HG03378 (cell line): Measurements from ENCODE around the gene ARMH3.

Experiments
- ATAC-seq: cut with Tn5 transposase; IDR thresholded peaks from one replicate; pipeline ENCODE4 v1.9.1; 2021; ENCODE audit warnings: mild to moderate bottlenecking, moderate library complexity; ENCODE audit not compliant: unreplicated experiment

The ARMH3 gene

DNA sequence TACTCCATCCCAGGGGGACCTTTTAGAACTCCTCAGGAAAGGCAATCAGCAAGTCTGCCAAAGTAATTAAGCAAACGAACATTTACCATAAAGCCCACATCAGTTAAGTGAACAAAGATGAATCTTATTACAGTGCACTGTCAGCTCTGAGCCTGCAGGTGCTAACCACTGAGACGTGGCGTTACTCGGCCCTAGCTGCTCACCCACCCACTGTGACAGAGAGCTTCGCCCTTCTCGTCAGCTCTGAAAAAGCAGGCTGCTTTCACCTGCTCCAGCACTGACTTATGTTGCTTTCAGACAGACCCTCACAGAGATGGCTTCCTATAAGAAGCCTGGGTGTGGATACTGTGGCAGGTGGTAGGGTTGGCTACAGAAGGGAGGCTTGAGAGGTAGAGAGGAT lies 154.6 kb downstream of the ARMH3 start:
- no peak for ATAC-seq

DNA sequence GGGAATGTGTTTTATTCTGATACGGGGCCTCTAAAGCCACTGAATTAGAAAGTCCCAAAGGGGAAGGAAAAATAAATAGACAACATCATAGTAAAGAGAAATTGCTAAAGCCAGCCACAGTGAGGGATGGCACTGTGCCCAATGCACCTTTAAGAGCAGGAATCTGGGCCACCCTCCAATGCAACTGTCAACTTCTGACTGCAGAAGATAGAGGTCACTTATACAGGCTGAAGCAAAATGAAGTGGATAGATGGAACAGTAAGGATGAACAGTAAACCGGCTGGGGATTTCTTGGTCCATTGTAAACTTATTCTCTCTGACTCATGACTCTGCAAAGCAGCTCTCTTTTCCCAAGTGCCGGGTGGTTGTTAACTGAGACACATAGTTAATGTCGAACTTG lies 158.3 kb downstream of the ARMH3 start:
- no peak for ATAC-seq

DNA sequence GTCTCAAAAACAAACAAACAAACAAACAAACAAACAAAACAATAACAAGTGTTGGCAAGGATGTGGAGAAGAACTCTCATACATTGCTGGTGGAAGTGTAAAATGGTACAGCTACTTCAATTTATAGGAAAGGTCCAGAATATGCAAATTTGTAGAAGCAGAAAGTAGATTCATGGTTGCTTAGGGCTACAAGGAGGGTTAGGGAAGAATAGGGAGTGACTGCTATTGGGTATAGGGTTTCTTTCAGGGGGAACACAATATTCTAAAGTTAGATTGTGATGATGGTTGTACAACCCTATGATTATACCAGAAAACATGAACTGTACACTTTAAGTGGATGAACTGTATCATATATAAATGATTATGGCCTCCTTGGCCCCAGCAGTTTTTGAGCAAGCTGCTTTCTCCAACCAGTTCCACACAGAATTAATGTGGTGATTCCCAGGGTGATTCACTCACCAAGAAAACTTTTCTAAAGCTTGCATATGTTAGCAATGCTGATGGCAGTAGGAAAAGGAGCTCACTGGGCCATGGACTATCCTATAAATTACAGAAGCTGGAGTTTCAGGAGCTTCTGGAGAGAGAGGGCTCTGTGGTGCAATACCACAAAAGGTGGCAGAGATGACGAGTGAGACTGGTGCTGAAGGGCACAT lies 159.6 kb downstream of the ARMH3 start:
- no peak for ATAC-seq

DNA sequence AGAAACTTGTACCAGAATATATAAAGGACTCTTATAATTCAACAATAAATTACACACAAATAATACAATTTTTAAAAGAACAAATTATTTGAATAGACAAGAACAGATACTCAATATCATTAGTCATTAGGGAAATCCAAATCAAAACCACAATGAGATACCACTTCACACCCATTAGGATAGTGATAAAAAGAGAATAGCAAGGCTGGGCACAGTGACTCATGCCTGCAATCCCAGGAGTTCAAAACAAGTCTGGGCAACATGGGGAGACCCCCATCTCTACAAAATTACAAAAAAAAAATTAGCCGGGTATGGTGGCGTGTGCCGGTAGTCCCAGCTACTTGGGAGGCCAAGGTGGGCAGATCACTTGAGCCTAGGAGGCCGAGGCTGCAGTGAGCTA lies 160.2 kb downstream of the ARMH3 start:
- ATAC-seq: no peak

DNA sequence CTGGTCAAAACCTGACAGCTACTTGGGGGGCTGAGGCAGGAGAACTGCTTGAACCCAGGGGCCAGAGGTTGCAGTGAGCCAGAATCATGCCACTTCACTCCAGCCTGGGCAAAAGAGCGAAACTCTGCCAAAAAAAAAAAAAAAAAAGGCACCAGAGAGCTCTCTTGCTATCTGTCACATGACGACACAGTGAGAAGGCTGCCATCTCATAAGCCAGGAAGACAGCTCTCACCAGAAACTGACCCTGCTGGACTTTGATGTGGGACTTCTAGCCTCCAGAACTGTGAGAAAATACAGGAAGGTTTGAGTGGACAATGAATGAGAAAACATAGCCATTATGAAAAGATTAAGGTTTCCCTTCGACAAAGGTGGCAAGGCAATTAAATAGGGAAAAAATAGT lies 161.2 kb downstream of the ARMH3 start:
- ATAC-seq: no peak

DNA sequence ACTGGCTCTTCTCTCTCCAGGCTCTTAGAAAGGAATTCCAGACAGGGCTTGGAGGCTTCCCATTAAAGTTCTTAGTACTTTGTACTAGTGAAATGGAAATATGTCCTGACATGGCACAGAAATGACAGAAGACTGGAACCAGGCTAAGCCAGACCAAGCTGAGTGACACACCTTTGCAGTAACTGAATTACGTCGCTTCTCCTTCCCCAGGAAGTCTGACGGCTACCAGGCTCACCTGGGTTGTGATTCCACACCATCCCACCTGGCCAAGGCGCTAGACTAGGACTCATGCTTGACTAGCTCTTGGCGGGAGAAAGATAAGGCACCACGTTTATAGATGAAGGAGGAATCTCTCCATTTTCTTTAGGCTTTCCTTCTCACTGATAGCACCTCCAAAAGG lies 161.7 kb downstream of the ARMH3 start:
- no peak for ATAC-seq

DNA sequence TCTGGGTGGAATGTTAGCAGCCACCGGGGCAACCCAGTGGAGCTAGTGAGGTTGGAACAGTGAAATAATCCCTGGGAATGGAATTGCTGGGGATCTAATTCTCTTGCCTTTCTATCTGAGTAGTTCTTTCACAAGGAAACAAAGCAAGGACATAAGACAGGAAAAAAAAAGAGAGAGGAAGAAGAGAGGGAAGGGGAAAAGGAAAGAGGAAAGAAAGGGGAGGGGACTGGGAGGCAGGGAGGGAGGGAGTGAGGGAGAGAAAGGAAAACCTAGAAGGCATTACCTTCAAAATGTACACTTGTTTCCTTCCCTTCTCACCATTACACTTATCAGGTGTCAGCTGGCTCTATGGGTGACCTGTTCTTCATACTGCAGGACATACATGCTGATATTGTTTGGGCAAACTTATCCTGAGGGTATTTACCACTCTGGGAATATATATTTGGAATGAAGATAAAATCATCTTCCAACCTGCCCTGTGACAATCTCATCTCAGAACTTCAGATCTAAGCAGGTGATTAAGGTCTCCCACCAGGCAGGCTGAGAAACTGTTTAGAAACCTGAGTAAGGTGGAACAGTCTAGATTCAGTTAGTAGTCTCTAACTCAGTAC lies 162.4 kb downstream of the ARMH3 start:
- no peak for ATAC-seq

DNA sequence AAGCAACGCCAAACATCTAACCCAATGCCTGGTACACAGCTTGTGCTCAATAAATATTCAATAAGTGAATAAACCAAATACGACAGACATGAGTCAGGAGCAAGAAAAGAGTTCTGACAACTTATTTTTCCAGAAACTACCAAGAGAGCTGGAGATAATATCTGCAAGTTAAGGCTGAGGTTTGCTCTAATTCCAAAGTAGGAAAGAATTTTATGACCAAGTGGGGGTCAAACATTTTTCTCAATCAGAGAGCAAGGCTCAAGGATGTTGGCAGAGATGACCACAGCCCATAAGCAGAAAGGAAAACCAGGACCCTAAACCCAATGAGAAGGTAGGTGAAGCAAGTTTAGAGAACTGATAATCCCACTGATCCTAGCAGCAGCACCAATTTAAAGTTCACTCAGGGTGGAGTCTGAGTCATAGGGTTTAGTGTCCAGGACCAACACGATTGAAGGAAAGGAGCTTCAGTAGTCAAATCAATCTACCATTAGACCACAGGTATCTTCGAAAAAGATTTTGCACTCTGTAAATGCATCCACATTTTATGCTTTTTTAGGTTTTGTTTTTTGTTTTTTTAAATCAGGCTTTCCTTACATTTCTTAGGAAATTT lies 163.1 kb downstream of the ARMH3 start:
- no peak for ATAC-seq

DNA sequence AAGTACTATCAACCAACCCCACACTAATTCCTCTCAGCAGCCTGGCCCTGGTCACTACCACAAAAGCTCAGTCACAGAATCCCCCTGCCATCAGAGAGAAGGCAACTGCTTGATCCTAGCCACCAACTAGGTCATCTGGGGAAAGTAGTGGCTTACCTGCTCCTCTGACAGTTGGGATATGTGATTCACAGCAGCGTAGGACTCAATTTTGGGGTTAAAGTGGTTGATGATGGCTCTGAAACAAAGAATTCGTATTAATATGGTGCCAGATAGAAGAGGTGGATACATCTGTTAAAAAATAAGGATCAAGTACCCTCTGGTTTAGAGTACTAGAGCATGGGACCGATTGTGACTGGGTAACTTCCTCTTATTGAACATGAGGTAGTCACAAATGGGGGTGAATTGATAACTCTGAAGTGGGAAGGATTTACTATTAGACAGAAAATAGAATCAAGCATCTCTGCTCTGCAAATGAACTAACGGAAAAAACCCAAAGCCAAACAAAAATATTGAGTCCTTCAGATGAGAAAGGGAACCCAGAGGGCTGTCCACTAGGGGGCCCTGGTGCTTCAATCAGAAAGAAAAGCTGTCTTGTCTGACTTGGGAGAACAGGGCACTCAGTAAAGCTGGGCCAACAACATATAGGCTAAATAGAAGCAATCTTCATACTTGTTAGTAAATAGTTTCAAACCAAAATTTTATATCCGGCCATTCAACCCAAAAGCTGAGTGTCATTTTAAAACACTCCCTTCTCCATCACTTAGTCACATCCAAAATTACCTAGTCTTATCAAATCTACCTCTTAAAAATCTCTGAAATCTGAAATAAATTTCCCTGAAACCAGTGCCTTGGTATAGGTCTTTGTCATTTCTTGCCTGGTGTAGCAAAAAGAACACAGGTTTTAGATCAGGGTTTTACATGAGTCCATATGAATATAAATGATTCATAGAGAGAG lies 166.4 kb downstream of the ARMH3 start:
- ATAC-seq: no peak

DNA sequence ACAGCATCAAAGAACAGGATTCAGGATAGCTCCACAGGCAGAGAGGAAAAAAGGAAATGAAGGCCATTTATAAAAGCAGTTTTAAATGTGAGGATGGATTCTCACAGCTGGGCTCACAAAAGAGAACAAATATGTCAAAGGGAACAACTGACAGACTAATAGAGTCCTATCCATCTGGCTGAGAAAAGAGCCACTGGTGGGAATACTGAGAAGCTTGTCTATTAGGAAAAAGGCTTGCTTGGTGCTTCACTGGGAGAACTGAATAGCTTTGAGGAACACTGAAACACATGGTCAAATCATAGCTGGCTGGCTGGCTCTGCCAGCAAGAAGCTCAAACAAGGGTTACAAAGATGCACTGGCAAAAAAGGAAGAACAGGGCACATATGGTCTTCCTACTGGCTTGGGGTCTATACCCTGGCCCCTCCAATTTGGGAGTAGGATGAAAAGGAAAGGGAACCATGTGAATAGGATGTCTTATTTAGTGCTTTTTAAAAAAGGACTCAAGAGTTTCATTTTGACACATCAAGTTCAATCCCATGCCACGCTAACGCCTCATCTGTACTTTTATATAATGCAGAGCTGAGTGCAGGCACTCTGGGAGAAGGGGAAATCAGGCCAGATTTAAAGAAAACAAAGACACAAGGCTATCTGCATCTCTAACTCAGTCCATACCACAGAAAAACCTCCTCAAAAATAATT lies 167.6 kb downstream of the ARMH3 start:
- ATAC-seq: no peak

DNA sequence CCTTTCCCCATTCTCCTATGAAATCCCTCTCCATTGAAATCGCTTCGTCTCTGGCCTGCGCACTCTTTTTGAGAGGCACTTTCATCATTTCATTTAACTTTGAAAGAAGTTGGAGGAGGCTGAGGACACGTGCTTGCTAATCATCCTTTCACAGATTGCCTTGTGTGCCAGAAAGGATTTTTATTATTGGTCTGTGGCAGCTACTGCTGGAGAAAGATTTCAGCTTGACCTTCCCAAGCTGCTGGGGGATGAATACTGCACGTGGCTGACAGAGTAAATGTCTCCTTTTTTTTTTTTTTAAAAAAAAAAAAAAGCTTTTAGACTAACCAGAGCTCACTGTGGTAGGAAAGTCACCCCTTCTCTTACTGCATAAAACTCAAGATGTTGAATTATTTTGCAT lies 168.2 kb downstream of the ARMH3 start:
- no peak for ATAC-seq

DNA sequence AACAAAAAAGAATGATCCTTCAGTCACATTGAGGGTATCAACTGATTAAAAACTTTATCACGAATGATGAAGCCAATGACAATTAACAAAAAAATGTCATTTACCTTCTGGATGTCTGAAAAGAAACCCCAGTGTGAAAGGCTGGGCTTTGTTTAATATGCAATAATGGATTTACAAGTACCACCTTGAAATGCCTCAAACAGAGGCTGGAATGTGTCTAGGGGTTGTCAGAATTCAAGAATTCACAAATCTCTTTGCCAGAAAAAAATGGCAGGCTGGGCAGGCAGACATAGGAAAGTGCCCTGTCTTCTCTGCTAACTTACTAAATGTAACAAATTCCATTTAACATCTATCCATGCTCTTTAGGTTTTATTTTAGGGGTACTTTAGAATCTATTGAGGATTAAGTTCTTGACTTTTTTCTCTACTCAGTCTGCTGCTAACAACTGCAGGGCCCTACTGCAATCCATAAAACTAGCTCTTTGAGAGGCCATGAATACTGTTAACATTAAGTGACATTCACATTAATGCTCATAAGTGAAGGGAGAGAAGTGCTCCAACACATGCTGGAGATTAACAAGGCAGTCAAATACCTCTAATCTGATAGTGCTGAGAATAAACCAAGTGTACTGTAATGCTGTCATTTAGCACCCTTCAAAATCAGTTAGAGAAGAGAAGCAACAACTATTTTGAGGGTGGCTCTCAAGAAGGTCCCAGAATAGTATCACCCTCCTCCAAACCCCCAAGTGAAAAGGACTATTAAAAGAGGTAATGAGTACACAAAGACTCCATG lies 169.3 kb downstream of the ARMH3 start:
- no peak for ATAC-seq

DNA sequence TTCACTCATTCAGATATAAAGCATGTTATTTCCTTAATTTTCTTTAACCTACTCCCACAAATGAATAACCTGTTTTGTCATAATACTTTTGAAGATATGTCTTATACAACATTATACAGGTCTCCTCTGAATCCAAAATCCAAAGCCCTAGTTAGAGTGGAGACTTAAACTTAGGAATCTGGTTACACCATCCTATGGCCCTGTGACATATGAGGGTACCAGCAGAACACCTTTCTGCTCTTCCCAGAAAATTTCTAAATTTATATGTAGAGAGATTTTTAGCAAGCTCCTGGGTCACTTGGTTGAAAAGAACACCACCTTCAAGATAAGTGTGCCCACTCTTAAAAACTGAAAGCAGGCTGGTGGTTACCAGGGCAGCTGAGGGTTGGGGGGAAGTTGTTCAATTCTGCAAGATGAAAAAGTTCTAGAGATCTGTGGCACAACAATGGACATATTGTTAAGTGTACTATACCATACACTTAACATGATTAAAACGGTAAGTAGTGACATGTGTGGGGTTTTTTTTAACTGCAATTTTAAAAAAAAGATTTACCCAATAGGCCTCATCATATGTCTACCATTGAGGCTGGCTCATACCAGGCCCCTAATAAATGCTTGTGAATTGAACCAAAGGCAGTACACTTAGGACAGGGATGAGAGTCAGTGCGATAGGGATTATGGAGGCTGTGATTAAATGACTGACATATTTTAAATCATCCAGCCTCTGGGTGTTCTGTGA lies 174.8 kb downstream of the ARMH3 start:
- no peak for ATAC-seq

DNA sequence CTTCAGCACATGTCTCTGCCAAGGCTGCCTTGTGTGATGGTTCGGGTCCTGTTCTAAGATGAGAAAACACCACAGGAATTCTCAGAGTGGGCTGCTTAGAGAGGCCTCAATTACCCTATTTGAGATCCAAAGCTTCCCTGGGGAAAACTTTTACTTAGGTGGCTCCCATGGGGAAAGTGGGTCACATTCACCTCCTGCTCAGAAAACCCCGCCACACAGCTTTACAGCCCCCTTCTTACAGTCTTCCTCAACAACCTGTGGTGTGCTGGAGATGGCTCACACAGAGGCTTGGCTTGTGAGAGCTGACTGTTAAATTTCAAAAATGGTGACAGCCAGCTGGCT lies 175.8 kb downstream of the ARMH3 start:
- no peak for ATAC-seq

DNA sequence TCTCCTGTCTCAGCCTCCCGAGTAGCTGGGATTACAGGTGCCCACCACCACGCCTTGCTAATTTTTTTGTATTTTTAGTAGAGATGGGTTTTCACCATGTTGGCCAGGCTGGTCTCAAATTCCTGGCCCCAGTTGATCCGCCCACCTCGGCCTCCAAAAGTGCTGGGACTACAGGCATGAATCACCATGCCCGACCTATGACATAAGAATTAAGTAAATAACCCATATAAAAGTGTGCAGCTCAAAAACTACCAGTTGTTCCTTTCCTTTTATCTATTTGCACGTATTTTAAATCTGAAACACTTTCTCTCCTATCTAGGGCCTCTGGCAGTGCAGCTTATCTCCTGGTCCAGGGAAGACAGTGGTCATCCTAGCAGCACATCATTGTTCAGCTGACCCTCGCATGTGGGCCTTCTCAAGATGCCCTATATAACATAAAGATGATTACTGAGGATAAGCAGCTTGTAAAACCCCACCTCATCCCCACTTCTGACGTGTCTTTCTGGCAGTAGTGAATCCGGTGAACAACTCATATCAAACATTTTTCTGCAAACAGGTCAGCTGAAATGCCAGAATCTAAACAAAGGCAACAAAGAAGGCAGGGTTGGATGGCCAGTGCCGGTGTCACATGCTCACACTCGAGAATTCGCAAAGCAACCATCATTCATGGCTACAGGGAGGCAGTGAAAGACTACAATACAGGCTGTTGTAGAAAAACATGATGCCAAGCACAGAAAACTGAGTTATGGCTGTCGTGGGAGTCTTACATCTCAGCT lies 176.3 kb downstream of the ARMH3 start:
- no peak for ATAC-seq

DNA sequence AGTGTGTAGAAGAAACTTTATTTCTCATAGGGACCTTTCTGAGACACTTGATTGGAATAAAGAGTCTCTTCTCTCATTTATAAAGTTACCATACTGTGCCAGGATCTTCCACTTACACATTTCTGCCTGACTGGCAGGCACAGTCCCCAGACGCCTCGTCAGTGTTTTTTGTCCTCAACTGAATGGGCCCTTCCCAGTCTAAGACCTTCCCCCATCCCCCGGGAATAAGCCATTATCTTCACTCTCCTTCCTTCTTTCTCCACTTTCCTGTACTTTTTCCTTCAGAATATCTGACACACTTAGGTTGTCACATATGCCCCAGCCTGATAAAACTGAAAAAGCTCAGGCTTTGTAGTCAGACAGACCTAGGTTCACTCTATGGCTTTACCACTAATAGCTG lies 177.1 kb downstream of the ARMH3 start:
- ATAC-seq: no peak

DNA sequence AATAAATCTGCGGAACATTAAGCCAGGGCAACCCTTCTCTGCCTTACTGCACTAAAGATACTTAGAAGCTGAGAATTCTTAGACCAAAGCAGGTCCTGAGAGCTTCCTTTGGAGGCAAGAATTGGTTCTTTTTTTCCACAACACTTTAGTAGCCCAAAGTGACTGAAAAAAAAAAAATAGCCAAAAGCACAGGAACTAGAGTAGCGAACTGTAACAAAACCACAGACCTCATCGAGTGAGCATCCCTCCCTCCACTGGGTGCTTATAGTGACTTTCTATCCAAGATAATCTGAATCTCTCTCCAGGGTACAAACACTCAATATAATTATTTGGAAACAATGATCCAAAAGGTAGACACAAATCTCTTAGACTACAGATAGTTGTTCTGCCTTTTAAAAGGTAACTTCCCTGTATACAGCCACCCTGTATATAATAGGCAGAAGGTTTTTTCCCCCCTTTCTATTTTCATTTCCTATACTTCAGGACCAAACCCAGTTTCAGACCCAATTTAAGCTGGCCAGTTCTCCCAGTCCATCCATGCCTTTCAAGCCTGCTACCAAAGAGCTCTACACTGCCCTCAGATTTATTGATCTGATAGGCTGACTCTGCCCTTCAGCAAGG lies 180.8 kb downstream of the ARMH3 start:
- no peak for ATAC-seq

DNA sequence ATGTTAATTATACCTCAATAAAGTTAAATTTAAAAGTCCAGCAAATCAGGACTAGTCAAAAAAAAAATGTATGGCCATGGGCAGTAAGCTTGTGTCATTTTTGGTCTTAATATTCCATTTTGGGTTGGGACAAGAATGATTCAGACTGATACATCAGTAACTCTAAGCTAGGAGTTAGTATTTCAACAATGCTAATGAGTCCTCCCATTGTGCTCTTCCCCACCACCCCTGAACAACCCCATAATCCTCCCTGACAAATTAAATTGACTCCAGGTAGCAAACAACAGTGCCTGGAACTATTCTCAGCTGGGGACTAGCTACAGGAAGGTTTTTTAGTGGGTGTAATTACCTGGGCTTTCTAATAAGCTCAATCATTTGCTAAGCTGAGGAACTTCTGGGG lies 181.7 kb downstream of the ARMH3 start:
- no peak for ATAC-seq
